DMS 273 (cell line): ENCODE results near the gene DPP9.
"Not testable (repeated sequence)": the region's sequence is repeated elsewhere in the genome, so short reads cannot be mapped to it uniquely, and the experiment has no call there.

ENCODE experiments used
- DNase-seq: peaks from one replicate; lab custom pipeline; 2025; ENCODE audit not compliant: unreplicated experiment; lab: John Stamatoyannopoulos, UW

The DPP9 gene

DNA sequence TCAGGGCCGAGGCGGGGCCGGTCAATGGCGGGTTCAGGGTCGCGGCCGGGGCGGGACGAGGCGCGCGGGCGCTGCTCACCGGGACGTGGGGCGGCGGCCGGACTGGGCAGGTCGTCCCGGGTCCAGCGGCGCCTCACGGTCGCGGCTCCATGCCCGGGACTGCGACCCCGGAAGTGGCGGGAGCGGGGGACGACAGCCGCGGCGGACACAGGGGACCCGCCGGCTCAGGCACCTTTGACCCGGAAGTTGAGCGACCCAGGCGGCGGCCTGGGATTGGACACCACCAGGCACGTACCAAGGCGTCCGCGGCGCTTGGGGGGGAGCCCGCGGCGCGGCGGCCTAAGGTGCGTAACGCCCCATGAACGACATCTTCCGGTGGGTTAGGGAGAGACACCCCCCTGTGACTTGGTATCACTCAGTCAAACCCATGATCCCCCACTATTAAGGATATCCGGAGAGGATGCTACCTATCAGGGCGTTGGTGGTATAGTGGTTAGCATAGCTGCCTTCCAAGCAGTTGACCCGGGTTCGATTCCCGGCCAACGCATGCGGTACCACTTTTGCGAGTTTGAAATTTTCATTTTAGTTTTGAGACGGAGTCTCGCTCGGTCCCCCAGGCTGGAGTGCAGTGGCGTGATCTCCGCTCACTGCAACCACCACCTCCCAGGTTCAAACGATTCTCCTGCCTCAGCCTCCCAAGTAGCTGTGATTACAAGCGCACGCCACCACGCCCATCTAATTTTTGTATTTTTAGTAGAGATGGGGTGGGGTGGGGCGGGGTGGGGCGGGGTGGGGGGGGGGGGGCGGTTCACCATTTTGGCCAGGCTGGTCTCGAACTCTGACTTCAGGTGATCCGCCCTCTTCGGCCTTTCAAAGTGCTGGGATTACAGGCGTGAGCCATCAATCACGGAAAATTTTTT lies at the start of gene DPP9:
DPP9 (minus strand) TSS at position 248 of the 920 bp plus-strand sequence. CDS start 3,936 bp downstream, outside the sequence.
- DNase-seq = peak; percentile 99

DNA sequence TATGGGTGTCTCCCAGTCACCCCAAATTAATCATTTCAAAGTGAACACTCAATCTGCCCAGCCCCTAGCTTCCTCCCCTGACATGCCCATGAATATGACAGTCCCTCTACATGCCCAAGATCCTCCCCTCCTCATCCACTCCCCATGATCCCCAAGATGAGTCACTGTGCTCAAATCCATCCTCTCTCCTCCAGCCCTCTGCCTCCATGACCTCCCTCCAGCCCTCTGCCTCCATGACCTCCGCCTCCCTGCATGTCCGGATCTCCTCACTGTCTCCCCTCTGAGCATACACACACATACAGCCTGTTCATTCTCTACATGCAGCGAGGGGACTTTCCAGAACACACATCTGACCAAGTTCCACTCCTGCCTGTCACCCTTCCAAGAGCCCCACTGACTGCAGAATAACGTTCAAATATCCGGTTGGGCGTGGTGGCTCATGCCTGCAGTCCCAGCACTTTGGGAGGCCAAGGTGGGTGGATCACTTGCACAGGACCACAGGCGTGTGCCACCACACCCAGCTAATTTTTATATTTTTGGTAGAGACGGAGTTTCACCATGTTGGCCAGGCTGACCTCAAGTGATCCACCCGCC lies 49.5 kb upstream of the DPP9 start:
- no peak for DNase-seq

GRCh38 chr19:4772566-4772965 lies 48.9 kb upstream of the DPP9 start:
- DNase-seq = no peak

DNA sequence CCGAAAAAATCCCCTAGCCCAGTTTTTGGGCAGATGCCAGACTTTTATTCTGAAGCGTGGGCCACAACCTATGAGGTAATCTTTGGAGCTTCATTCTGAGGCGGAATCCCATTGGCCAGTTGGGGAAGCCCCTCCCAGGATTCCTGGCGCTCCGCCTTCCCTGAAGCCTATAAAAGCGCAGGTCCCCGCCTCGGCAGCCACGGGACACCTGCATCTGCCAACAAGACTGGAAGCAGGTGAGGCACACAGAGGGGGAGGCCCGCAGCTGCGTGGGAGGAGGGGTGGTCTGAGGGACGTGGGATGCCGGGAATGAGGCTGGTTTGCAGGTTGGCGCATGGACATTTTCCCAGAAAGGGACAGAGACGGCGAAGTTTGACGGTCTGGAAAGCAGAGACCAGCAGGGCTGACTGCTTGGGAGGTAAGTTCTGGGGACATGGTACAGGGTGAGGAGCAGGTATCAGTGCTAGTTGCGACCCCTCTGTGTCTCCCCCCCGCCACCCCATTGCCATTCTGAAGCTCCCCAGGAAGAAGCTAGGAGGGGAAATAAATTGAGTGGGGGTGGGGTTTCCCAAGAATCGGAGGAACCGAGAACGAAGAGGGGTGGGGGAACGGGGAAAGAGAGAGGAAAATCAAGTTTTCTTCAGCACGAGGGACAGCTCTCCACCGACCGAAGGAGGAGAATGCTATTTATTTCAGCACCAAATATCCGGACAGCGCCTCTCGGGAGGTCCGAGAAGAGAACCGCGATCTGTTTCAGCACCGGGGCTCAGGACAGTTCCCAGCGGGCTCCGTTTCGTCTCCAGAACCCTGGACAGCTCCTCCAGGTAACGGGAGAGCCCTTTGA lies 45.5 kb upstream of the DPP9 start:
- DNase-seq = peak; percentile 96

DNA sequence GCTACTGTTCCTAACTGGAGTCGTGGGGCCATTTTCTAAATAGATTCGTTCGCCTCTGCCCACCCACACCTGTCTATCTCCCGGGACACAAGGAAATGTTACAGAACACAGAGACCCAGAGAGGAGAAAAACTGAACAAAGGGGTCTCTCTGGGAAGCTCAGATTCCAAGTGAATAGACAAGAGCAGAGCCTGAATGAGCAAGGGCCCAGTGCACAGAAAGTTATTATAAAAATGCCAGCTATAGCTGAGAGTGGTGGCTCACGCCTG lies 40.7 kb upstream of the DPP9 start:
- no peak for DNase-seq

GRCh38 chr19:4763021-4763420 lies 39.4 kb upstream of the DPP9 start:
- no peak for DNase-seq

GRCh38 chr19:4760285-4760650 lies 36.6 kb upstream of the DPP9 start:
- no peak for DNase-seq

DNA sequence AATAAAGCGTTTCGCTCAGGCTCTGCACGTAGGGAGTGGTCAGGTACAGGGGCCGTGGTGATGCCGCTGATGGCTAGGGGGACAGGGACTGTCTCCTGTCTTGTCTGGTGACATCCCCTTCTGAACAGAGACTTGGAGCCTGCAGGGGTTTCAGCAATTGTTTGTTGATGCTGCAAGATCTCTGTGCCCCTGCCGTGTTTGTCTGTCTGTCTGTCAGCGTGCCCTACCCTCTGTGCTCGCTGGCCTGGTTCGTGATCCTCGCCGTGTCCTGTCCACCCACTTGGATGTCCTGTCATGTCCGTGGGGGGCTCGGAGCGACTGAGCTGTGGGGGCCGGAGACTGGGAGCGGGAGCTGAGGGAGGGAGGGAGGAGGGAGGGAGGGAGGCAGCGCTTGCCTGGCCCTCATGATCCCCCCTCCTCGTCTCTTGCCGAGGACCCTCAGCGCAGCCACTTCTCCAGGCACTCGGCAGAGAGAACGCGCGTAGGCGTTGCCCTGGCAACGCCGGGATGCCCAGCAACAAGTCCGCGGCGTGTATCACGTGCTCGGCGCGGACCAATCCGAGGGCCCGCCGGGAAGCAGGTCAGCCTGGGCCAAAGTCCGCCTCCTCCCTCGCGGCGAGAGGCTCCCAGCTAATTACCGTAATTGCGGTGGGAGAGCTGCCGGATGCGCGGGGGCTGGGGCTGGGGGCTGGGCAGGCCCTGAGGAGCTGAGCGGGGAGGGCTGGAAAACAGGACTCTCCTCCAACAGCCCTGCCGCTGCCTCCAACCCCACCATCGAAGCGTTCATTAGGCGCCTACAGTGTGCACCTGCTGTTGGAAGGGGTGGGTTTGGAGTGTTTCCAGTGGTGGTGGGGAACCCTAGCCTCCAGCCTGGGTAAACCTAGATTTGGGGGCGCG lies 36.0 kb upstream of the DPP9 start:
- DNase-seq = peak; percentile 98

GRCh38 chr19:4758659-4759058 lies 35.0 kb upstream of the DPP9 start:
- DNase-seq = no peak

DNA sequence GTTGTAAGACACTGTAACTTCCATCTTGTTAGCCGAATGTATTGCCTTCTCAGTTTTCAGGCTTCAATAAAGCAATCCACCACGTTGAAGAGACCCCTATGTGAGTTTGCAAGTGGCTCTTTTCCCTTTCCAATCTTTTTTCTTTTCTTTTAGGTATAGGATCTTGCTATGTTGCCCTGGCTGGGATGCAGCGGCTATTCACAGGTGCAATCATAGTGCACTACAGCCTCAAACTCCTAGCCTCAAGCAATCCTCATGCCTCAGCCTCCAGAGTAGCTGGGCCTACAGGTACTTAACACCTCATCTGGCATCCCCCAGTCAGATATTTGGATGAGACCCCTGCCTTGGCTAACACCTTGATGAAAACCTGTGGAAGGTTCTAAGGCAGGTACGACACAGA lies 34.4 kb upstream of the DPP9 start:
- DNase-seq = no peak

DNA sequence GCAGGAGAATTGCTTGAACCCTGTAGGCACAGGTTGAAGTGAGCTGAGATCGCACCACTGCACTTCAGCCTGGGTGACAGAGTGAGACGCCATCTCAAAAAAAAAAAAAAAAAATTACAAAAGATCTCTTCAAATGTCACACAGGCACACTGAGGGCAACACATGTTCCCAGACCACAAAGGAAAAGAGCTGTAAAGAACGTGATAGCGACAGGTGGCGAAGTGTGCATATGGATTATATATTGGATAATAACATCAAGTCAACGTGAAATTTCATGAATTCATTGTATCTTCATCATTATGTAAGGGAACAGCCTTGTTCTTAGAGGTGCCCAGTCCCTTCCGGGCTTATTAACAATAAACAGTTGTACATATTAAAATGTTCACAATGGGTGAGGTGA lies 31.8 kb upstream of the DPP9 start:
- DNase-seq = no peak

GRCh38 chr19:4754248-4754647 lies 30.6 kb upstream of the DPP9 start:
- peak; percentile 90 for DNase-seq

DNA sequence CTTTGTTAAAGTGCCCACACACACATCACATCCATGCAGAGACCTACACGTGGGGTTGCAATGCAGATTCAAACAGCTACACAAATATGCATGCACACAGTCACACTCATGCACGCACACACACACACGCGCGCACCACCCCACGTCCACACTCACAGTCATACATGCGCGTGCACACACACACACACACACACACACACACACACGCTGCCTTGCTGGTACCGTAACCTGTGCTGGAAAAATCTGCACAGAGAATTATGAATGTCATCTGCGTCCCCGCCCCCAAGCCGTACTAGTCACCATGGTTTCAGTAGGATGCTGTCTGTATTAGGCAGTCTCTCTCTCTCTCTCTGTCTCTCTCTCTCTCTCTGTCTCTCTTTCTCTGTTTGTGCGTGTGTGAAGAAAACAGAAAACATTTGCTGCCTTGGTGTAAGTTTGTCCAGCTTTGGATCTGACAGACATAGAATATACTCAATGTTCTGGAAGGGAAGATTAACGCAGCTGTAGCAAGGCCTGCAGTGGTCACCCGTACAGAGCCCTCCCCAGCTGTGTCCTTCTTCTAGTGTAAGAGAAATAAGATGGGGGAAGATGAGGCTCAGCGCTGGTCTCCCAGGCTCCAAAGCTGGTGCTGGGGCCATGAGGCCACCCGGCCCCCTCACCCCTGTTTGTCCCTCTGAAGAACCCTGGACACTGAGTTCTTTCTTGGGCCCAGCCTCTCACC lies 26.4 kb upstream of the DPP9 start:
- no peak for DNase-seq

GRCh38 chr19:4748589-4748988 lies 24.9 kb upstream of the DPP9 start:
- DNase-seq = peak; percentile 33

- no peak for DNase-seq
These were observed 24.5 kb upstream of the DPP9 start for GRCh38 chr19:4748185-4748584.

GRCh38 chr19:4745986-4746385 lies 22.3 kb upstream of the DPP9 start:
- no peak for DNase-seq

- DNase-seq = not testable (repeated sequence)
These were observed 21.5 kb upstream of the DPP9 start for GRCh38 chr19:4745175-4745574.

GRCh38 chr19:4744451-4745174 lies 21.0 kb upstream of the DPP9 start:
- DNase-seq = no peak
